Ovary (tissue), 3 donors: ENCODE data around the gene GUK1.

Source experiments
- CTCF ChIP-seq, 3 donors: fragments of 450-650 bp in 2 of 3; fragments of 200-600 bp in 1 of 3; IDR thresholded peaks; one replicate each; pipeline versions ENCODE4 v1.5.1 to v1.8.0; 2016 to 2022; ENCODE audit warnings: antibody characterized with exemption in 3 of 3, mild to moderate bottlenecking in 1 of 3
- EP300 ChIP-seq: sonication (generic); formaldehyde crosslinking; IDR thresholded peaks from one replicate; pipeline ENCODE4 v1.6.1; 2017; ENCODE audit warnings: antibody characterized with exemption
- POLR2A ChIP-seq: fragments of 450-650 bp; IDR thresholded peaks from one replicate; pipeline ENCODE4 v1.6.1; 2017; ENCODE audit warnings: antibody characterized with exemption, mild to moderate bottlenecking, moderate library complexity
- donor health status: DM: no; HTN: no; CAD: no.

DNA sequence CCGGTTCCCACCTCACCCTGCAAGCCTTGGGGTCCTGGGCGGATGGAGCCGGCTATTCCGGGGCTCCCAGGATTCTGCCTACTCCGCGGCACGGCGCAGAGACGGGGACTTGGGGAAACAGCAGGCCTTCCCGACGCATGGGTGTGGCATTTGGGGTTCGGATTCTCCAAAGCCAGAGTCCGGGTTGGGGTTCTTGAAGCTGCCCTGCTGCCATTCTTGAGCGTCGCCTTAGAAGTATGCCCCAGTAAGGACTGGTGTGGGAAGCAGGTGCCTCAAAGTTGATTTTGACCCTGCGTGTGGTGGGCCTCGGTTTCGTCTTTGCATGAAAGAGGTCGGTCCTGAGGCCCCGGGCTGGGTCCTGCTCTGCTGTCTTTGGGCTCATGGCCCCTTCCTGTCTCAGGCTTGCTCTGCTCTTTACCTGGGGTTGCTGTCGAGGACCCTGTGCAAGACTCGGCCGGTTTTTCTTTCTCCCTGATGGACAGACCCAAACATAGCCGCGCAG is 696 bp downstream of the GUK1 start:
- no peak for TF ChIP-seq CTCF (IDR thresholded peaks at IDR 0.05)
- no peak for TF ChIP-seq POLR2A
- TF ChIP-seq EP300, result no peak
